ENCODE data around the gene C3orf49. TPM values are rescaled to one million over a fixed set of nuclear protein-coding genes. Genes with fewer than 3 reads are reported as not detected.
A peak's percentile ranks its signal among the peaks of the same experiment; 100 is the strongest.

Gene C3orf49
- total RNA-seq, 1 experiment from 2014 or later = not detected

GRCh38 chr3:63862804-63863149, 43.7 kb downstream of the C3orf49 start:
- H3K79me2 ChIP-seq (ENCODE audit: insufficient read depth, low read length) = peaks cover 82% of the 10 kb centered on the region
- RAD21 ChIA-PET (ENCODE audit: low non-redundant PET in 1 of 2, low total read pairs in 2 of 2, uncharacterized antibody in 2 of 2, unreplicated experiment in 2 of 2) = no interaction called here
- H3K27ac ChIP-seq (ENCODE audit: low read depth, low read length) = peak overlapping the region; percentile 93
- H3K4me1 ChIP-seq (ENCODE audit: control insufficient read depth in 1 of 2, insufficient read depth in 2 of 2, low read length in 2 of 2) = peaks cover 4 to 18% of the 10 kb centered on the region in 2 experiments; a peak in 3 of 4 replicates
- DNase-seq (ENCODE audit: low read depth, low spot score) = no peak
- H3K4me2 ChIP-seq (ENCODE audit: low read length) = peak overlapping the region; percentile 91
- TF ChIP-seq, protein P1, sequence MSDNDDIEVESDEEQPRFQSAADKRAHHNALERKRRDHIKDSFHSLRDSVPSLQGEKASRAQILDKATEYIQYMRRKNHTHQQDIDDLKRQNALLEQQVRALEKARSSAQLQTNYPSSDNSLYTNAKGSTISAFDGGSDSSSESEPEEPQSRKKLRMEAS (IDR thresholded peaks at IDR 0.05) = no peak
- no peak for TF ChIP-seq EZH2 (IDR thresholded peaks at IDR 0.05)
- no peak for TF ChIP-seq RAD21 (IDR thresholded peaks at IDR 0.05; ENCODE audit: low read depth)
- TF ChIP-seq EGR1 (IDR thresholded peaks at IDR 0.05; ENCODE audit: low read depth) = no peak
- no peak for TF ChIP-seq SRF (IDR thresholded peaks at IDR 0.05; ENCODE audit: low read depth)
- TF ChIP-seq ELF1 (IDR thresholded peaks at IDR 0.05; ENCODE audit: borderline replicate concordance, low read depth) = no peak
- TF ChIP-seq EZH2phosphoT487 (IDR thresholded peaks at IDR 0.05; ENCODE audit: borderline replicate concordance) = no peak
- TF ChIP-seq JUND (IDR thresholded peaks at IDR 0.05) = no peak
- H3K9me2 ChIP-seq (ENCODE audit: insufficient read depth) = no peaks in the 10 kb centered on the region
- no peaks in the 10 kb centered on the region for H3K36me3 ChIP-seq (ENCODE audit: control insufficient read depth in 1 of 2, insufficient read depth in 2 of 2, low read length in 2 of 2)
- no peaks in the 10 kb centered on the region for H3K9me3 ChIP-seq (ENCODE audit: control insufficient read depth in 1 of 2, insufficient read depth in 1 of 2, low read depth in 1 of 2, low read length in 2 of 2)
- intact Hi-C loops (cut with micrococcal nuclease) = loop anchor here (5.0 kb wide), 1 partner anchor 50 kb away; the partner anchor contains the start of gene SCAANT1
- CTCF ChIA-PET = no interaction called here
- BruUV-seq (replicated peaks) = no TSS peak
- peak; percentile 44 for ATAC-seq
- H2AFZ ChIP-seq (ENCODE audit: low read depth, low read length, poor library complexity, severe bottlenecking) = peak overlapping the region; percentile 31
- POLR2A ChIA-PET = no interaction called here
- H3K27me3 ChIP-seq (ENCODE audit: insufficient read depth, low read length) = no peaks in the 10 kb centered on the region
- H3K9ac ChIP-seq (ENCODE audit: low read length) = peak overlapping the region; percentile 97
- H3K4me3 ChIP-seq (replicated peaks in 1 of 2; ENCODE audit: low read depth in 1 of 2, low read length in 2 of 2) = peak overlapping the region; percentile 68 to 88
- H4K20me1 ChIP-seq (ENCODE audit: insufficient read depth) = peaks cover 3% of the 10 kb centered on the region; the same call in 1 of the 2 replicates

DNA sequence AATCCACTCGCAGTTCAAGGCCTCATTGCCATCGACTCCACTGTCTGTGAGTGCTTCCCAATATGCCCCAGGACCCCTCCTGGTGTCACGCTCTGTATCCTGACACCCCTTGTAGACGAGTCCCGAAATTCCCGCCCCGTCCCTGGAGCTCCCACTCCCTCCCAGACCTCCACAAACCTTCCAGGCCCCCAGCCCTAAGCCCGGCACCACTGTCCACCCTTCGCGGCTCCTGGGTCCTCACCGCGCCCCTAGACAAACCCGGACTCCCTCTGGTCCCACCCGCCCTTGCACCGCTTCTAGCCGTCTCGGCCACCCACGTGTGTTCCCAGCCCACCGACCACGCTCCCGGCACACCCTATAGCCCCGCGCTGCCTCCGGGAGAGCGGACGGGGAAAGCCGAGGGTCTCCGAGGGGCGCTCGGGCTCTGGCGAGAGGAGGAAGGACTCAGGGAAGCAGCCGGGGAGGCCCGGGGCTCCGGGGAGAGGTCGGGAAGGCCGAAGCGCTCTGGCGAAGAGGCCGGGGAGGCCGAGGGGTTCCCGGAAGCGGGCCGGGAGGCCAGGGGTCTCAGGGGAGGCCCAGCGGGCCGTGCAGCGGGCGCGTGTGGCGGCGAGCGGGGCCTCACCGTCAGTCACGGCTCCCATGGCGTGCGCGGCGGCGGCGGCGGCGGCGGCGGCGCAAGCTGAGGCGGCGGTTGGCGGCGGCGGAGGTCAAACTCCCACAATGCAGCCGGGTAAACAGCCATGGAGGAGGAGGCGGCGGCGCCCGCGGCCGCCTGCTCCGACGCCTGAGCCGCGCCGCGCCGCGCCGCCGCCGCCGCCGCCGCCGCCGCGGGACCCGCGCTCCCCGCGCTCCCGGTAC, 44.3 kb downstream of the C3orf49 start, which contains the start of the genes ATXN7 and THOC7:
ATXN7 (plus strand) TSS at position 718 of the 858 bp plus-strand sequence. CDS start 48,732 bp downstream, outside the sequence.
THOC7 (minus strand) TSS at position 656 of the 858 bp plus-strand sequence; CDS start at position 641, 15 bp downstream.
- H3K79me2 ChIP-seq (ENCODE audit: insufficient read depth, low read length) = peaks cover 81% of the 10 kb centered on the region
- RAD21 ChIA-PET (ENCODE audit: low non-redundant PET in 1 of 2, low total read pairs in 2 of 2, uncharacterized antibody in 2 of 2, unreplicated experiment in 2 of 2) = no interaction called here

More for the DNA sequence above, 44.3 kb downstream of the C3orf49 start, which contains the start of the genes ATXN7 and THOC7:
- peak within 1 kb of the TSS; percentile 91 for H3K4me2 ChIP-seq (ENCODE audit: low read length)
- no peaks in the 10 kb centered on the region for H3K27me3 ChIP-seq (ENCODE audit: insufficient read depth, low read length)
- H3K4me1 ChIP-seq (ENCODE audit: control insufficient read depth in 1 of 2, insufficient read depth in 2 of 2, low read length in 2 of 2) = peaks cover 4 to 18% of the 10 kb centered on the region in 2 experiments; a peak in 3 of 4 replicates
- peak within 1 kb of the TSS; percentile 68 to 88 for H3K4me3 ChIP-seq (replicated peaks in 1 of 2; ENCODE audit: low read depth in 1 of 2, low read length in 2 of 2)
- H4K20me1 ChIP-seq (ENCODE audit: insufficient read depth) = no peaks in the 10 kb centered on the region
- intact Hi-C loops (cut with micrococcal nuclease) = loop anchor here (5.0 kb wide), 1 partner anchor 49 kb away; the partner anchor contains the start of gene SCAANT1
- H3K36me3 ChIP-seq (ENCODE audit: control insufficient read depth in 1 of 2, insufficient read depth in 2 of 2, low read length in 2 of 2) = no peaks in the 10 kb centered on the region
- CTCF ChIA-PET = no interaction called here
- H3K27ac ChIP-seq (ENCODE audit: low read depth, low read length) = peak within 1 kb of the TSS; percentile 93
- BruUV-seq (replicated peaks) = no TSS peak
- no peaks in the 10 kb centered on the region for H3K9me2 ChIP-seq (ENCODE audit: insufficient read depth)
- TF ChIP-seq ZFX (IDR thresholded peaks at IDR 0.05) (peak; percentile 94), SIN3A (IDR thresholded peaks at IDR 0.05; ENCODE audit: low read depth) (0 out of 2 replicates have a peak, but pooled peaks have one; percentile 4), CEBPB (IDR thresholded peaks at IDR 0.05; ENCODE audit: low read depth) (no peak), POLR2AphosphoS5 (IDR thresholded peaks at IDR 0.05; ENCODE audit: low read depth, low read length) (peak; percentile 48), FOSL1 (IDR thresholded peaks at IDR 0.05; ENCODE audit: low read depth) (no peak)
- TF ChIP-seq, protein P1 (IDR thresholded peaks at IDR 0.05) = peak; percentile 25; the same call in 1 of the 2 replicates
- DNase-seq (ENCODE audit: low read depth, low spot score) (no peak), ATAC-seq (peak; percentile 77)
- POLR2A ChIA-PET = no interaction called here
- no peaks in the 10 kb centered on the region for H3K9me3 ChIP-seq (ENCODE audit: control insufficient read depth in 1 of 2, insufficient read depth in 1 of 2, low read depth in 1 of 2, low read length in 2 of 2)
- H3K9ac ChIP-seq (ENCODE audit: low read length) = peak within 1 kb of the TSS; percentile 97
- peak within 1 kb of the TSS; percentile 31 for H2AFZ ChIP-seq (ENCODE audit: low read depth, low read length, poor library complexity, severe bottlenecking)
